Measurements from ENCODE around the gene SDHAF1.

Gene SDHAF1

DNA sequence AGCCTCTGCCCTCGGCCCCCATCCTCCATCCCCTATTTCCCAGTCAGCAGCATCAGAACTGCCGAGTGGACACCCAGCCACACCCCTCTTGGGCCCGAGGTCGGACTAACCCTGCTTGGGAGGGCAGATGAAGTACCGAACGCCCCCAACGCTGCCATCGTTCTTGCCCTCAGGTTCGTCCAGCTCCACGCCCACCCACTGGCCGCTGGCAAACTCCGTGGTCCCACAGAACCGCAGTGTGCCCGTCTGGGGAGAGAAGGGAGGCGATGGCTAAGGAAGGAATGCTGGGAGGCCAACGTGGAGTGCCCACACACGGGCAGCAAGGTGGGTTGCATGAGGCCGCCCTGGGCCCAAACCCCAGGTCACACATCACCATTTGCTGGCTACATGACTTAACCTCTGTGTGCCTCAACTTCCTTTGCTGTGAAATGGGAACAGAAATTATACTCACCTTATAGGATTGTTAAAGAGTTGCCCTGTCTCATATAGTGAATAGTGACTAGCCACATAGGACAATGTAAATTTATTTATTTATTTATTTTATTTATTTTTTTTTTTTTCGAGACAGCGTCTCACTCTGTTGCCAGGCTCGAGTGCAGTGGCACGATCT, 24.2 kb downstream of the SDHAF1 start:
- no peak overlapping the region for H3K4me3 ChIP-seq (replicated peaks; ENCODE audit: low read depth, low read length)
- TF ChIP-seq, protein P1, sequence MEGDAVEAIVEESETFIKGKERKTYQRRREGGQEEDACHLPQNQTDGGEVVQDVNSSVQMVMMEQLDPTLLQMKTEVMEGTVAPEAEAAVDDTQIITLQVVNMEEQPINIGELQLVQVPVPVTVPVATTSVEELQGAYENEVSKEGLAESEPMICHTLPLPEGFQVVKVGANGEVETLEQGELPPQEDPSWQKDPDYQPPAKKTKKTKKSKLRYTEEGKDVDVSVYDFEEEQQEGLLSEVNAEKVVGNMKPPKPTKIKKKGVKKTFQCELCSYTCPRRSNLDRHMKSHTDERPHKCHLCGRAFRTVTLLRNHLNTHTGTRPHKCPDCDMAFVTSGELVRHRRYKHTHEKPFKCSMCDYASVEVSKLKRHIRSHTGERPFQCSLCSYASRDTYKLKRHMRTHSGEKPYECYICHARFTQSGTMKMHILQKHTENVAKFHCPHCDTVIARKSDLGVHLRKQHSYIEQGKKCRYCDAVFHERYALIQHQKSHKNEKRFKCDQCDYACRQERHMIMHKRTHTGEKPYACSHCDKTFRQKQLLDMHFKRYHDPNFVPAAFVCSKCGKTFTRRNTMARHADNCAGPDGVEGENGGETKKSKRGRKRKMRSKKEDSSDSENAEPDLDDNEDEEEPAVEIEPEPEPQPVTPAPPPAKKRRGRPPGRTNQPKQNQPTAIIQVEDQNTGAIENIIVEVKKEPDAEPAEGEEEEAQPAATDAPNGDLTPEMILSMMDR (IDR thresholded peaks at IDR 0.05; ENCODE audit: low read length, missing control alignments), result no peak
- no peak for DNase-seq (ENCODE audit: low read depth)

DNA sequence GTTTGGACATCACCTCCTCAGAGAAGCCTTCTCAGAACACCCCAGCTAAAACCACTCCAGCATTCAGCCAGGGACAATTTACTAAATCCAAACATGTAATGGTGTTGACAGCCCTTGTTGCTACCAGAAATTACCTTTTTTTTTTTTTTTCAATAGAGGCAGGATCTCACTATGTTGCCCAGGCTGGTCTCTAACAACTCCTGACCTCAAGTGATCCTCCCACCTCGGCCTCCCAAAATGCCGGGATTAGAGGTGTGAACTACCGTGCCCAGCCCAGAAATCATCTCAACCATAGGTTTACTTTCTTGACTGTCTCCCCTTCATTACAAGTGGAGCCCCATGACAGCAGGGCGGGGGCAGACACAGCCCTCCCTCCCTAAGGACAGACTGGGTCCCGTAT, 28.4 kb downstream of the SDHAF1 start:
- H3K4me3 ChIP-seq (replicated peaks; ENCODE audit: low read depth, low read length), result no peak overlapping the region
- TF ChIP-seq, protein P1 (IDR thresholded peaks at IDR 0.05; ENCODE audit: low read length, missing control alignments), result no peak
- no peak for DNase-seq (ENCODE audit: low read depth)

DNA sequence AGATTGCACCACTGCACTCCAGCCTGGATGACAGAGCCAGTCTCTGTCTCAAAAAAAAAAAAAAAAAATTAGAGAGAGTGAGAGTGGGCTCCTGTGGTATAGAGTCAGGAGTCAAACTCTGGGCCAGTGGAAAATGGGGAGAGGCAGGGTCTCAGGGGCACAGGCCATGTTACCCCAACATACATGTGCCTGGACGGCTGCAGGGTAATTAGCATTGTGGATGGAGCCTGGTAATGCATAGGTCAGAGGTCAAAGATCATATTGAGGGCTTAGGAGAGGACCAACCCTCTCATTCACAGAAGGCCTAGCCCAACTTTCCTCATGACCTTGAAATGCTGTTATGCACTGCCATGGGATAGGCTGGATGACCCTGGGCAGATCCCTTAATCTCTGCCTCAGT, 30.6 kb downstream of the SDHAF1 start:
- TF ChIP-seq, protein P1 (IDR thresholded peaks at IDR 0.05; ENCODE audit: low read length, missing control alignments), result no peak
- no peak overlapping the region for H3K4me3 ChIP-seq (replicated peaks; ENCODE audit: low read depth, low read length)
- no peak for DNase-seq (ENCODE audit: low read depth)

DNA sequence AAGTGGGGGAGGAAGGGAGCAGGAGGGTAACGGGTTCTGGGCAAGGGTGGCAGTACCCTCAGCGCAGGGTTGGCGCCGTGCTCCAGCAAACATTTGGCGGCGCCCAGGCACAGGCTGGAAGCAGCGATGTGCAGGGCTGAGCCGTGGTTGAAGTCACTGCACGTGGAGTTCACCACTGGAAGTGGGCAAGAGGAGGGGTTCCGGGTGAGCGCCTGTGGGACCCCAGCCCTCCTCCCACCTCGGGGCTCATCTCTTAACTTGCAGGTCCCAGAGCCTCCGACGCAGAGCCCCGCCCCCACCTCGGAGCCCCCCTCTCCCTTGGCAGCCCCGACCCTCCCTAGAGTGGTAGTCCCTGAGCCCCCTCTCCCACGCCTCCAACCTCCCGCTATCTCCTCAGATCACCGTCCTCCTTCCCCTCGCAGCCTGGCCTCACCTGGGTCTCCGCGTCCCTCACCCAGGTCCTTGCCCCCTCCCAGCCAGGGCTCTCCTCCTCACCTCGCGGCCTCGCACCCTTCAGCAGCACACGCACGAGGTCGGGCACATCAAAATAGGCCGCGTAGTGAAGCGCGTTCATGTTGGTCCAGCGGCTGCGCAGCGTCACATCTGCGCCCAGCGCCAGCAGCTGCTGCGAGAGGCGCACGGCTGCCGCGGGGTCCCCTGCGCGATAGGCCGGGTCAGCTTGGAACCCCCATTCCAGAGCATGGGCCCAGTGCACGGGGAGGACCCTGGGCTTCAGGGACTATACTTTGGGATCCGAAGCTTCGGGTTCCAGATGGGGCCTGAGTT, 31.3 kb downstream of the SDHAF1 start:
- DNase-seq (ENCODE audit: low read depth), result no peak
- TF ChIP-seq, protein P1 (IDR thresholded peaks at IDR 0.05; ENCODE audit: low read length, missing control alignments), result no peak
- H3K4me3 ChIP-seq (replicated peaks; ENCODE audit: low read depth, low read length), result no peak overlapping the region

DNA sequence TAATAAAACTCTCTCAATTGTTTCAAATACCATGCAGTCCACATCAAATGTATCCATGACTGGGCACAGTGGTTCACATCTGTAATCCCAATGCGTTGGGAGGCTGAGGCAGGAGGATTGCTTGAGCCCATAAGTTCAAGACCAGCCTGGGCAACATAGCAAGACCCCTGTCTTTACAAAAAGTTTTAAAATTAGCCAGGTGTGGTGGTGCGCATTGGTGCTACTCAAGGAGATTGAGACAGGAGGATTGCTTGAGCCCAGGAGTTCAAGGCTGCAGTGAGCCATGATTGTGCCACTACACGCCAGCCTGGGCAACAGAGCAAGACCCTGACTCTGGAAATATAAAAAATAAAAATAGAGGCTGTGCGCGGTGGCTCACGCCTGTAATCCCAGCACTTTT, 32.7 kb downstream of the SDHAF1 start:
- TF ChIP-seq, protein P1 (IDR thresholded peaks at IDR 0.05; ENCODE audit: low read length, missing control alignments), result no peak
- H3K4me3 ChIP-seq (replicated peaks; ENCODE audit: low read depth, low read length), result no peak overlapping the region
- no peak for DNase-seq (ENCODE audit: low read depth)

DNA sequence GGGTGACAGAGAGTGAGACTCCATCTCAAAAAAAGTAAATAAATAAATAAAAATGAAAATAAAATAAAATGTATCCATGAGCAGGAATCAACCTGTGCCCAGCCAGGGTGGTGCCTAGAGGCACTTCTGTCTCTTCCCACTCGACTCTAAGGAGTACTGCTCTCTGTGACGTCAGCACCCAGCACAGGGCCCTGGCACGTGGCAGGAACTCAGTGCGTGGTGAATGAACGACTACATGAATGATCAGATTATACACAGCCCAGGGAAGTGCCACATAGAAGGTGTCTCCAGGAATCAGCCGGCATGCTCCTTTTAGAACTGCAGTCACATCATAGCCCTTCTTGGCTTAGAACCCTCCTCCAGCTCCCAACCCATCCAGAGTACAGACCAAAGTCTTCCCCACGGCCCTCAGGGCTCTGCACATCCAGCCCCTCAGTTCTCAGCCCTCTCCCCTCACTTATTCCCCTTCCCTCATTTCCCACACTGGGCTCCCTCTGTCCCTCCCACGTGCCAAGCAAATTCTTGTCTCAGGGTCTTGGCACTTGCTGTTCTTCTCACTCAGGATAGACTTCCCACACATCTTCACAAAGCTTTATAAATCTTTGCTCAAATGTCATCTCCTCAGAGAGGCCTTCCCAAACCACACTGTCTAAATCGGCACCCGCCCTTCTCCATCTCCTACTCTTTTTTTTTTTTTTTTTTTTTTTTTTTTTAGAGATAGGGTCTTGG, 33.5 kb downstream of the SDHAF1 start:
- no peak for DNase-seq (ENCODE audit: low read depth)
- TF ChIP-seq, protein P1 (IDR thresholded peaks at IDR 0.05; ENCODE audit: low read length, missing control alignments), result no peak
- no peak overlapping the region for H3K4me3 ChIP-seq (replicated peaks; ENCODE audit: low read depth, low read length)
